COLO668 (cell line): ENCODE results near the gene ASCC2.
"Not testable (repeated sequence)": the region's sequence is repeated elsewhere in the genome, so short reads cannot be mapped to it uniquely, and the experiment has no call there.

ENCODE experiments used
- DNase-seq: peaks from one replicate; lab custom pipeline; 2025; ENCODE audit not compliant: unreplicated experiment; lab: John Stamatoyannopoulos, UW

ASCC2 gene

GRCh38 chr22:29758068-29758622, 79.9 kb downstream of the ASCC2 start:
- DNase-seq, result no peak

- DNase-seq, result no peak
Measured at GRCh38 chr22:29757096-29757495, 81.0 kb downstream of the ASCC2 start.

GRCh38 chr22:29756341-29756740, 81.7 kb downstream of the ASCC2 start:
- DNase-seq, result no peak

GRCh38 chr22:29755889-29756288, 82.2 kb downstream of the ASCC2 start:
- no peak for DNase-seq

- not testable (repeated sequence) for DNase-seq
Measured at GRCh38 chr22:29754658-29755395, 83.2 kb downstream of the ASCC2 start.

- DNase-seq, result no peak
Measured at GRCh38 chr22:29753808-29754657, 84.0 kb downstream of the ASCC2 start.

- DNase-seq, result no peak
Measured at GRCh38 chr22:29751669-29752068, 86.4 kb downstream of the ASCC2 start.

GRCh38 chr22:29750559-29751538, 87.2 kb downstream of the ASCC2 start:
- no peak for DNase-seq

GRCh38 chr22:29750029-29750428, 88.0 kb downstream of the ASCC2 start:
- DNase-seq, result no peak

GRCh38 chr22:29748248-29748893, 89.7 kb downstream of the ASCC2 start:
- DNase-seq, result no peak

- no peak for DNase-seq
Measured at GRCh38 chr22:29747832-29748231, 90.2 kb downstream of the ASCC2 start.

GRCh38 chr22:29744902-29745301, 93.2 kb downstream of the ASCC2 start:
- peak; percentile 27 for DNase-seq

- no peak for DNase-seq
Measured at GRCh38 chr22:29742326-29742725, 95.7 kb downstream of the ASCC2 start.

GRCh38 chr22:29741926-29742325, 96.1 kb downstream of the ASCC2 start:
- no peak for DNase-seq

GRCh38 chr22:29740216-29740615, 97.9 kb downstream of the ASCC2 start:
- no peak for DNase-seq

- DNase-seq, result no peak
Measured at GRCh38 chr22:29739346-29739875, 98.7 kb downstream of the ASCC2 start.
